BE2C (cell line): Measurements from ENCODE around the gene THADA.

ENCODE experiments used
- DNase-seq: peaks from one replicate; pipeline ENCODE4 v3.0.0-alpha.2; 2020
- H3K27me3 ChIP-seq: fragments of 250-450 bp; sonication (Bioruptor Pico); 2 replicates; pipeline ENCODE4 v1.5.1; 2020; ENCODE audit warnings: mild to moderate bottlenecking
- H3K36me3 ChIP-seq: fragments of 250-450 bp; sonication (Bioruptor Pico); 2 replicates; pipeline ENCODE4 v1.5.1; 2020; ENCODE audit warnings: mild to moderate bottlenecking
- H3K4me1 ChIP-seq: fragments of 250-450 bp; sonication (Bioruptor Pico); 2 replicates; pipeline ENCODE4 v1.5.1; 2020
- H3K4me3 ChIP-seq: 2 replicates; pipeline ENCODE4 v1.5.1; 2011; ENCODE audit warnings: low read depth, low read length
- H3K9me3 ChIP-seq: fragments of 250-450 bp; sonication (Bioruptor Pico); 2 replicates; pipeline ENCODE4 v1.5.1; 2020
- TF ChIP-seq, protein P1 (sequence below): IDR thresholded peaks from 2 replicates; pipeline ENCODE4 v1.5.1; 2012; ENCODE audit warnings: mild to moderate bottlenecking, low read depth, low read length

THADA gene

DNA sequence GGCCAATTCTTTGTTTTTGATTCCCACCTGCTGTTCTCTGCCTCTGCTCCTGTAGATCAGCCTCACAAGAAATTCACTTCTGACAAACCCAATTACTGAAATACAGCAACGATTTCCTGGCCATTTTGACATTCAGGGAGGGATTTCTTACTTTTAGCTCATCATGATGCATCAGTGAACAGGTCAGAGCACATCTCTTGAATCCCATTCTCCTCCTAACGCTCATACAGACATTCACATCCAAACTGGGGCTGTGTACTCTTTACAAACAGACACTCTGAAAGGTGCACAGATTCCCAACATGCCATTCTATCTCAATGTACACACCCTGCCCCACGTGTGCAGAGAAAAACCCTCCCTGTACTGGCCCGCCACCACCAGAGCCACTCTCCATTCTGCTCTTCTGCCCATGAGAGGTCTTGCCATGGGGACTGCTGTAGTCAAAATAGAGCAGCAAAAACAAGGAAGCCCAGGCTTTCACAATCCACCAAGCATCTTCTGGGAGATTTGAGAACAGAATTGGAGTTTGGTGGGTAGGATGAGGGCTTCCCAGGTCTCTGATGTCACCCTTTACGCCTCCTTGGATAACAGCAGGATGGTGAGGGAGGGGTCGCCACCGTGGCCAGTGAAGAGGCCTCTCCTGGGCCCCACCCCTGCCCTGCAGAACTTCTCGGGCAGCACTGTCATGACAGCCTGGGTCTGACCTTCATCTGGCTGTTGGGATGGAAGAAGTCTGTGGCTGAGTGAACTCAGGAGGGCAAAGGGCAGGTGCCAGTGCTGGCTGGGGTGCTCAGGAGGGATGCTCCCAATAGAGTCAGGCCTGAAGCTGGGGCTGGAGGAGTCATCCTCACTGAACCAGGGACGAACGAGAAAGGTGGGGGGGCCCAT, 327.5 kb downstream of the THADA start:
- H3K4me3 ChIP-seq: no peak overlapping the region
- no peaks in the 10 kb centered on the region; the same call in 1 of the 2 replicates for H3K36me3 ChIP-seq
- H3K4me1 ChIP-seq: peaks cover 38% of the 10 kb centered on the region
- H3K9me3 ChIP-seq: no peaks in the 10 kb centered on the region
- no peak for DNase-seq
- no peaks in the 10 kb centered on the region for H3K27me3 ChIP-seq
- TF ChIP-seq, protein P1, sequence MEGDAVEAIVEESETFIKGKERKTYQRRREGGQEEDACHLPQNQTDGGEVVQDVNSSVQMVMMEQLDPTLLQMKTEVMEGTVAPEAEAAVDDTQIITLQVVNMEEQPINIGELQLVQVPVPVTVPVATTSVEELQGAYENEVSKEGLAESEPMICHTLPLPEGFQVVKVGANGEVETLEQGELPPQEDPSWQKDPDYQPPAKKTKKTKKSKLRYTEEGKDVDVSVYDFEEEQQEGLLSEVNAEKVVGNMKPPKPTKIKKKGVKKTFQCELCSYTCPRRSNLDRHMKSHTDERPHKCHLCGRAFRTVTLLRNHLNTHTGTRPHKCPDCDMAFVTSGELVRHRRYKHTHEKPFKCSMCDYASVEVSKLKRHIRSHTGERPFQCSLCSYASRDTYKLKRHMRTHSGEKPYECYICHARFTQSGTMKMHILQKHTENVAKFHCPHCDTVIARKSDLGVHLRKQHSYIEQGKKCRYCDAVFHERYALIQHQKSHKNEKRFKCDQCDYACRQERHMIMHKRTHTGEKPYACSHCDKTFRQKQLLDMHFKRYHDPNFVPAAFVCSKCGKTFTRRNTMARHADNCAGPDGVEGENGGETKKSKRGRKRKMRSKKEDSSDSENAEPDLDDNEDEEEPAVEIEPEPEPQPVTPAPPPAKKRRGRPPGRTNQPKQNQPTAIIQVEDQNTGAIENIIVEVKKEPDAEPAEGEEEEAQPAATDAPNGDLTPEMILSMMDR: no peak

DNA sequence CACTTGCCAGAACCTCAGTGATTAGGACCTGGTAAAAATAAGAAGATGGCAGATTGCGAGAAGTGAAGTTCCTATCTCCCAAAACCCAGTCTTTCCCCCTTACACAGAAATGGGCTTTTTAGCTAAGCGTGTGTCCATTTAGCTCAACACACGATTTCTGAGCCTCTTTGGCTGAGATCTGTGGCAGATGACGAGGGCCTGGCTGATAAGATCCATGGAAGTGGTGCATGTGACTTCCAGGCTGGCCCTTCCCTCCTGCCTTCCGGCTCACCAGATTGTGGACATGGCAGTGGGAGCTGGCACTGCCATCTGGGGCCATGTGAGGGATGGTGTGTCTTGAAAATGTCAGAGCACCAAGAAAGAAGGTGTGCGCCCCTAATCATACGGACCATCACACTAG, 328.5 kb downstream of the THADA start:
- H3K36me3 ChIP-seq: no peaks in the 10 kb centered on the region; the same call in 1 of the 2 replicates
- peak; percentile 57 for DNase-seq
- H3K9me3 ChIP-seq: no peaks in the 10 kb centered on the region
- H3K4me1 ChIP-seq: peaks cover 38% of the 10 kb centered on the region
- no peaks in the 10 kb centered on the region for H3K27me3 ChIP-seq
- no peak overlapping the region for H3K4me3 ChIP-seq
- TF ChIP-seq, protein P1: no peak

DNA sequence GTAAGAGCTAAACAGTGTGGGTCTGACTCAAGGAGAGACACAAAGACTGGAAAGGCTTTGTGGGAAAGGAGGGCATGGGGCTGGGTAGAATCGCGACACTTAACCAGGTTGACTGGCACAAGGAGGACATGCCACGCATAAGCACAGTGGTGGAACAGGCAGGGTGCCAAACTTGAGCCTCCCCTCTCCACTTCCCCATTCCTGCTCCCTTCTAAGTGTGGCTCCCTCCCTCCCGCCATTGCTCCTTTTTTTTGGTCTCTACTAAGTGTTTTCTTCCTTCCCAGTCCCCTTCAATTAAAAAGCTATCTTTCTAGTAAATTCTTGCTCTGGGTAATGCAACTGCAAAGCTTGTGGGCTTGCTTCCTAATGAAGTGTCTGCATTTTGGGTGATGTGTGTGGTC, 329.1 kb downstream of the THADA start:
- H3K4me3 ChIP-seq: no peak overlapping the region
- peaks cover 38% of the 10 kb centered on the region for H3K4me1 ChIP-seq
- TF ChIP-seq, protein P1: no peak
- DNase-seq: no peak
- H3K36me3 ChIP-seq: no peaks in the 10 kb centered on the region; the same call in 1 of the 2 replicates
- no peaks in the 10 kb centered on the region for H3K27me3 ChIP-seq
- no peaks in the 10 kb centered on the region for H3K9me3 ChIP-seq

DNA sequence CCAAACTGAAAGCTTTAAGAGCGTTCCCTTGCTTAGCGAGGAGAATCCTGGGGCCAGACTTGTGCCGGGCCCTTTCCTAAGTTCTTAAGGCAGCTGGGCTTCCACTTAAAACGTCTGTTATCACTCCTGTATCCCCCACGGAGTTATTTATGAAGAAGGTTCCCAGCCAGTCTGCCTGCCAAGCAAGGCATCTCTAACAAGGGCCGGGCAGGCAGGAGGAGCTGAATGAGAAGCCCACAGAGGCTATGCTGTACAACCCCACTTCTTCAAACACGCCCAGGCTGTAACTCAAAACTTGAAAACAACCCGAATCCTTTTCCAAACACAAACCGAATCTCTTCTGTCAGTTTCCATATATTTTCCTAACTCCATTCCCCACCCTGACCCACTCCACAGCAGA, 330.4 kb downstream of the THADA start:
- H3K27me3 ChIP-seq: no peaks in the 10 kb centered on the region
- no peaks in the 10 kb centered on the region for H3K9me3 ChIP-seq

DNA sequence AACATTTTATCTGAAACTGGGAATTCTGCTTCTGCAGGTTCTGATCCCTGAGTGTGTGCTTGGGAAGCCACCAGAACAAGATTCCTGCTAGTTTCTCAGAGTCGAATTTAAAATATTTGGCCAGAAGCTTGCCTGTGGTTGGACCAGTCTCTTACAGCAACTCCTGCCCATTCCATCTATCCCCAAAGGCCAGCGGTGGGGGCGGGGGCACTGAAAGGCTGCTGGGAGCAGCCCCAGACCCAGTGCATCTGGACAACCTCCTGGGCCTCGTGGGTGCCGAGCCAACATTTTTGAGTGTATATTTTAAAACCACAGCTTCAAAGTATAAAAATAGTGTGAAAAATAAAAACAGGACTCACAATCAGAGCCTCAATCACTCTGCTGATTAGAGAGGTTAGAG, 330.8 kb downstream of the THADA start:
- Histone ChIP-seq H3K27me3 (no peaks in the 10 kb centered on the region), H3K4me3 (no peak overlapping the region), H3K36me3 (no peaks in the 10 kb centered on the region; the same call in 1 of the 2 replicates), H3K9me3 (no peaks in the 10 kb centered on the region), H3K4me1 (peaks cover 34% of the 10 kb centered on the region)
- TF ChIP-seq, protein P1: no peak
- DNase-seq: no peak

More for the DNA sequence above, 330.4 kb downstream of the THADA start:
- no peak for DNase-seq
- Histone ChIP-seq H3K36me3 (no peaks in the 10 kb centered on the region; the same call in 1 of the 2 replicates), H3K4me1 (peaks cover 36% of the 10 kb centered on the region), H3K4me3 (no peak overlapping the region)
- TF ChIP-seq, protein P1: no peak

DNA sequence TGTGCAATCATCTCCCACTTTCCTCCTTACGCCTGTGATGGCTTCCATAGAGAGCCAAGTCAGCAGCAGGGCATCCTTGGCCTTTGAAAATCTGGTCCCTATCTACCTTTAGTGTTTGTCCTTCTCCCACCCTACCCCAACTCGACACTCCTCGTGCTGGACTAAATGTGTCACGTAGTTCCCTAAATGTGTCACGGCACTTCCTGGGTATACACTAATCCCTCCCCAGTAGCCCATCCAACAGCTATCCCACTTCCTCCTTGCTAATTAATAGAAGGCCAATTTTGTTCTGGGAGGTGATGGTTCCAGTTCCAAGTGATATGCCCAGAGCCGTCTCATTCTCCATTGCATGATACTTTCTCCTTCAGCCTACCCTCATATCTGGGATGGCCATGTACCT, 332.9 kb downstream of the THADA start:
- no peak for DNase-seq
- Histone ChIP-seq H3K4me3 (no peak overlapping the region), H3K27me3 (no peaks in the 10 kb centered on the region), H3K4me1 (peaks cover 13% of the 10 kb centered on the region), H3K9me3 (no peaks in the 10 kb centered on the region), H3K36me3 (no peaks in the 10 kb centered on the region; the same call in 1 of the 2 replicates)
- TF ChIP-seq, protein P1: no peak
